ENCODE measurements around the gene MAP2K7. TPM values are rescaled to one million over a fixed set of nuclear protein-coding genes. Genes with fewer than 3 reads are reported as not detected.

MAP2K7 gene
- total RNA-seq, 1 experiment from 2014 or later = 13.0 TPM

DNA sequence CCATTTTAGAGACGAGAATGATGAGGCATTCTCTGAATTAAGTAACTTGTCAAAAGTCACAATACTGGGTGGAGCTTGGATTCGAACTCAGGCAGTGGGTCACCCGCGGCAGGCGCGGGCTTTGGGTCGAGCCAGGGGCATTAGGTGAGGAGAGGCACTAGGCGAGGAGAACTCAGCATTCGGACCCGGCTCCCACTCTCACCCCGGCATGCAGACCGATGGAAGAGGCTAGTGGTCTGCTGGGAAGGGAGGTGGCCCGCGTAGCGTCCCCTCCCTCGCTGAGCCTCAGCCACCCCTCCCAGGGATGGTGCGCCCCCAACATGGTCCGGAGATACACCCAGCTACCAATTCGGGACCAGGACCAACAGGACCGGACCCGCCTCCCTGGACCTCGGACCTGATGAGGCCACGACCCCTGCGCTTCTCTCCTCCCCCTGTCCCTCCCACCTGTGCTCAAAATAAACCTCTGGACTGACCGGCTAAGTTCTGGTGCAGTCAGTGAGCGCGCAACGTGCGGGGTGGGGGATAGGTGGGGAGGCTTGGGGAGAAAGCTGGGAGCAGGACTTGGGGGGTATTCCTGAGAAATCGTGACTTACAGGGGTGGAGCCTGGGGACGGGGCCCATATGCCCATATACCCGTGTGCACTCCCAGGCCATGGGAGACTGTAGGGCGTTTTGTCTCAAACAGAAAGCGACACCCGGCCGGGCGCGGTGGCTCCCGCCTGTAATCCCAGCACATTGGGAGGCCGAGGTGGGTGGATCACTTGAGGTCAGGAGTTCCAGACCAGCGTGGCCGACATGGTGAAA is 15.1 kb downstream of the MAP2K7 start:
- no peak for DNase-seq (ENCODE audit: low read depth)

DNA sequence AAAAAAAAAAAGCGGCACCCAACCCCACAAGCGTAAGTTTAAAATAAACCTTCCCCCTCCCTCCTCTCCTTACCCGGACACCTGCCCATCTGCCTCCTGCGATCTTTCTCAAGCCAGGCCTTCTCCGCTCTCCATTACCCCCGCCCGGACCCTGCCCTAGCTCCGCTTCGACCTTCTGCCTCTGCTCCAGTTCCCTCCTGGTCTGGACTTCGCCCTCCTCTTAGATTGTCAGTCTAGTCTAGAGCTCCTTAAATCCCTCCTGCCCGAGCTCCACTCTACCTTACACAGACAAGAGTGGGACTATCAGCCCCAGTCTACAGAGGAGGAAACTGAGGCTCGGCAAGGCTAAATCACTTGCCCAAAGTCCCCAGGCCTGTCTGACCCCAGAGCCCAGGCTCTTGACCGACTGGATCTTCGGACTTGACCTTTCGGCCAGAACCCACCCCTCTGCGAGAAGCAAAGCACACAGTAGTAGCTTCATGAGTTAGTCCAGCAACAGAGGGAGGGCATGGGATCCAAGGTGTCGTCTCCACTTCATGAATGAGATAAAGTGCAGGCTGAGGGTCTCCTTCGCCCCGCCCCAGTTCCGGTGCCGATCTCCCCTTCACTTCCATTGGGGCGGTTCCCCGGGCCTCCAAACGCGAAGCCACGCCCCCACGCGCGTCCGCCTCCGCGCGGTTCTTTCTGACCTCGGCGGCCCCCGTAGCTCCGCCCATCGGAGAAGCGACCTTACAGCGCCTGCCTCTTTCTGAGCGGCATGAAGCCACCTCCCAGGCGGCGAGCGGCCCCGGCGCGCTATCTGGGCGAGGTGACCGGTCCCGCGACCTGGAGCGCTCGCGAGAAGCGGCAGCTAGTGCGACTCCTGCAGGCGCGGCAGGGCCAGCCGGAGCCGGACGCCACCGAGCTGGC is 16.2 kb downstream of the MAP2K7 start, which contains the start of gene SNAPC2:
SNAPC2 (plus strand) TSS at position 729 of the 909 bp plus-strand sequence; CDS start at position 758, 29 bp downstream.
- DNase-seq (ENCODE audit: low read depth) = peak; percentile 92

DNA sequence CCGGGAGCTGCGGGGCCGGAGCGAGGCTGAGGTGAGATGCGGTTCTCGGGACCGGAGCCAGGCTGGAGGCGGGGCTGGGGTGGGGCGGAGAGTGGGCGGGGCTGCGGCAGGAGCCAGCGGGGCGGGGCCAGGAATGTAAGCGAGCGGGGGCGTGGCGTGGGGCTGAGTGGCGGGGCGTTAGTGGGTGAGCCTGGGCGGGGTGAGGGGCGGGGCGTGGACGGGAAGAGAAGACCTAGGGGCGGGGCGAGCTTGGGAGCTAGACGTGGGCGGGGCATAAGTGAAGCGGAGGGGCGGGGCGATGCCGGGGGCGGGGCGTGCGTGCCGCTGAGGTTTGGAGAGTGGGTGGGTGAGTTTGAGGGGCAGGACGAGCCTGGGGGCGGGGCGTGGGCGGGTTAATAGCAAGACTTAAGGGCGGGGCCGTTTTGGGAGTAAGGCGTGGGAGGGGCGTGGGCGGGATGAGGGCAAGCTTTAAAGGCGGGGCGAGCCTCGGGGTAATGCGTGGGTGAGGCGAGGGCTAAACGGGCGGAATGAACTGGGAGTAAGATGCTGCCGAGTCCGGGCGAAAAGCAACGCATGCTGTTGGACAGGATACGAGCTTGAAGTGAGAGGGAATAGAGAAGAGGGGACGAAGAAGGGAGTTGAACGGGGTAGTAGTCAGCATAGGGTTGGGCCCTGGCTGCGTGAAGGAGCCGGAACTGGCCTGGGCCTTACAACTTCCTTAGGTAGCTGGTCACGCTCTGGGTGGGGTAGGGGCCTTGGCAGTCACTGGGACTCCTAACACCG is 17.0 kb downstream of the MAP2K7 start:
- peak; percentile 92 for DNase-seq (ENCODE audit: low read depth)

DNA sequence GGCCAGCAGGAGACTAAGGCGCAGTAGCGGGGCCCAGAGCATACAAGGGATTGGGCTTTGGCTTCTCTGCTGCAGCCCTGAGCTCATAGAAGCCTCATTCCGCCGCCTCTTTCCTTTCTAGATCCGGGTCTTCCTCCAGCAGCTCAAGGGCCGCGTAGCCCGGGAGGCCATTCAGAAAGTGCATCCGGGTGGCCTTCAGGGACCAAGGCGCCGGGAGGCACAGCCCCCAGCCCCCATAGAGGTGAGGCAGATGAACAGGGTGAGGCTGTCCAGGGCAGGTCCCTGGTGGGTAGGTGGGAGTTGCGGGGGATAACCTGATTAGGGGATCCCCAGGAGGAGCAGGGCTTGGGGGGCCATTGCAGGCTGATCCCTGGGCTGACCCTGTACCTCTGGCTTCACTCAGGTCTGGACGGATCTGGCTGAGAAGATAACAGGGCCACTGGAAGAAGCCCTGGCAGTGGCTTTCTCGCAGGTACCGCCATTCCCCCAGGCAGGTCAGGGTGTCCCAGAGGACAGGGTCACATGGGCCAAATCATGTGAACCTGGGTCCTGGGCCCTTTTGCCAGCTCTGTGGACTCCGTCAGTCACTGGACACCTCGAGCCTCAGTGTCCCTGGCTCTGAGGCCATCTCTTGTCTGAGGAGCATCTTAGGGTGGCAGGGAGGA is 17.8 kb downstream of the MAP2K7 start:
- no peak for DNase-seq (ENCODE audit: low read depth)

DNA sequence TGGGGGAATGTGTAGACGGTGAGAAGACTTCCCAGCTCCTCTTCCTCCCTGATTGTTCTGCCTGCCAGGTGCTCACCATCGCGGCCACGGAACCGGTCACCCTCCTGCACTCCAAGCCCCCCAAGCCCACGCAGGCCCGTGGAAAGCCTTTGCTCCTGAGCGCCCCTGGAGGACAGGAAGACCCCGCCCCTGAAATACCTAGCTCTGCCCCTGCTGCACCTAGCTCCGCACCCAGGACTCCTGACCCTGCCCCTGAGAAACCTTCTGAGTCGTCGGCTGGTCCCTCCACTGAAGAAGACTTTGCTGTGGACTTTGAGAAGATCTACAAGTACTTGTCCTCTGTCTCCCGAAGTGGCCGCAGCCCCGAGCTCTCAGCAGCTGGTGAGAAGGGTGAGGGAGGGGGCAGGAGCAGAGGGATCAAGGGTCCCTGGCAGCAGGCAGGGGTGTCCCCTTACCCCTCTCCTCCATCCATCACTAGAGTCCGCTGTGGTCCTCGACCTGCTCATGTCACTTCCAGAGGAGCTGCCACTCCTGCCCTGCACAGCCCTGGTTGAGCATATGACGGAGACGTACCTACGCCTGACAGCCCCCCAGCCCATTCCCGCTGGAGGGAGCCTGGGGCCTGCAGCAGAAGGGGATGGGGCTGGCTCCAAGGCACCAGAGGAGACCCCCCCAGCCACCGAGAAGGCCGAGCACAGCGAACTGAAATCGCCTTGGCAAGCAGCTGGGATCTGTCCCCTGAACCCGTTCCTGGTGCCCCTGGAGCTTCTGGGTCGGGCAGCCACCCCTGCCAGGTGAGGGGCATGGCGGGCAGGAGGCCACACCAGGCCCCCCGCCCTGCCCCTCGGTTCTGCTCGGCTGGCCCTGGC is 18.5 kb downstream of the MAP2K7 start:
- DNase-seq (ENCODE audit: low read depth) = no peak

DNA sequence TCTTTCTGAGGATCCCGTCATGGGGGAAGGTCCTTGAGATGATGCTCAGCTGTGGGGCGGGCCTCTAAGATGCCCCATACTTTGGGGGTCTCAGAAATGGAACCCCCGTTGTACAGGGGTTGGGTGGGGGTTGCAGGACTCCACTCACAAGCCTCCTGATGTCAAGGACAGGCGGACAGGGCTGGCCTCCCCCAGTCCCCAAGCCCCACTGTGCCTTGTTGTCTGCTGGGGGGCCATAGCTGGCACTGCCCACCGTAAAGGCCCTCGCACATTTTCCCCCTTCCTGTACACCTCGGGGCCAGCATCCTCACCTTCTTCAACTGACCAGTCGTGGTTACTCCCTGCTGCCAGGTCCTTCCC is 19.1 kb downstream of the MAP2K7 start:
- no peak for DNase-seq (ENCODE audit: low read depth)

DNA sequence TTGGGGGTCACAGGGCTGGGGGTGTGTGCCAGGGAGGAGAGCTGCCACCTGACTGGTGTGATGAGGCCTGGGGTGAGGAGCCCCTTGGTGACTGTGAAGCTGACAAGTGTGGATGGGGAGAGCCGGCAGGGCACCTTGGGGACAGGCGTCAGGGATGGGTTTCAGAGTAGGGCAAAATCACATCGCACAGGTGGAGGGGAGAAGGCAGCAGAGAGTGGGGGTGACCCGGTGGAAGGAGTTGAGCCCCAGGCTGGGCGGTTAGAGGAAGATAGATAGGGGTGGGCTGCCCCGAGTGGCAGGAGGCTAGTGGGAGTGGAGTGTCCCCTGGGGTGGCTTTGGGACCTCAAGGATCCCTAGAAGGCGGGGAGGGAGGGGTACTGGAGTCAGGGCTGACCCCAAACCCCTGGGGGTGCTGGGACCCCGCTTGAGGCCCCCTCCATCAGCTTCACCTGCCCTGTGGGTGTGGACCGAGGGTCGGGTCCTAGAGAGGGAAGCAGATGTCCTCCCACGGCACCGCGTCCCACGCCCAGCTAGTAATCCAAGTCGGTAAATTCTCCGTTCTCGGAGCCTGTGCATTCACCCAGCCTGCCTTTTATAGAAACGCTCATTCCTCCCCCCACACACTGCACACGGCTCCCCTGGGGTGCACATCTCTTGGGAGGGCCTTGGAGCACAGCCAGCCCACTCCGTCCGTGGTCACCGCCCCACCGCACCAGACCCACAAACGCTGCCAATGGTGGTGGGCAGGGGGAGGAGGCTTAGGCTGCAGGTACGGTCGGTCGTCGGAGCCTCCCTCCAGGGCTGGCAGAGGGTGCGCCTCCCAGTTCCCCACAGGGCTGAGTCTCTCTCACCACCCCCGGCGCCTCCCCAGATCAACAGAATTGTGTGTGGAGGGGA is 19.9 kb downstream of the MAP2K7 start:
- DNase-seq (ENCODE audit: low read depth) = no peak

DNA sequence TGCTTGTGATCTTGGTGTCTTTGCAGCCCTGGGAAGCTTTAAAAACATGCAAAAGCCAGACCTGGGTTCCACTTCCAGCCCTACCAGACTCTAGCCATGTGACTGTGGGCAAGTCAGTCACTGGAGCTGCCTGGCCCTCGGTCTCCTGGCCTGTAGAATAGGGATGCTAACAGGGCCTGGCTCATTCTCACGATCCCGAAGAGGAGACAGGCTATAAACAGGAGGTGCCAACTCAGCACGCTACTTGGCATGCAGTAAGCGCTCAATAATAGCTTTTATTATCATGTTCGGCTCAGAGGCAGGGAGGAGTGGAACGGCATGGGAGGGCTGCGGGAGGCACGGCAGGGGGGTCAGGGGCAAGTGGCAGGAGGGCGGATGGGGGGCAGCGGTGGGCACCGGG is 20.6 kb downstream of the MAP2K7 start:
- no peak for DNase-seq (ENCODE audit: low read depth)

DNA sequence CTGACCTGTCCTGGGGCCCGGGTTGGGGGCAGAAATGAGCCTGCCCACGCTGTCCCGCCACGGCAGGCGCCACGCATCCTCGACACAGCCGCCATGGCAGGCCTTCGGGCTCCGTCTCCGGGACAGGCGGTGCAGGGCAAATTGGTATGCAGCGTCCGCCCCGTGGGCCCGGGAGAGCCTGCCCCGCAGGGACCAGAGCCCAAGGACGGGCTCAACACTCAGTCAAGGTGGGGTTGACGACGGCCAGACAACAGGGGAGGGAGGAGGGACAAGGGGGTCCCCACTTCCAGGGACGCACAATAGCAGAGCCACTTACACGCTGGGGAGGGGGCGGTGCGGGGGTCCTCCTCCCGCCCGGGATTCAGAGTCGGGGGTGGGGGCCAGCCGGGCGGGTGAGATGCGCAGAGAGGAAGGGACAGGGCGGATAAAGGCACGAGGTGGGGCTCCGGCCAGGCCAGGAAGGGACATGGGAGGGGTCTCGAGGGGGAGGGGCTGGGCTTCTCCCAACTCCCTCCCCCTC is 21.0 kb downstream of the MAP2K7 start:
- DNase-seq (ENCODE audit: low read depth) = no peak

DNA sequence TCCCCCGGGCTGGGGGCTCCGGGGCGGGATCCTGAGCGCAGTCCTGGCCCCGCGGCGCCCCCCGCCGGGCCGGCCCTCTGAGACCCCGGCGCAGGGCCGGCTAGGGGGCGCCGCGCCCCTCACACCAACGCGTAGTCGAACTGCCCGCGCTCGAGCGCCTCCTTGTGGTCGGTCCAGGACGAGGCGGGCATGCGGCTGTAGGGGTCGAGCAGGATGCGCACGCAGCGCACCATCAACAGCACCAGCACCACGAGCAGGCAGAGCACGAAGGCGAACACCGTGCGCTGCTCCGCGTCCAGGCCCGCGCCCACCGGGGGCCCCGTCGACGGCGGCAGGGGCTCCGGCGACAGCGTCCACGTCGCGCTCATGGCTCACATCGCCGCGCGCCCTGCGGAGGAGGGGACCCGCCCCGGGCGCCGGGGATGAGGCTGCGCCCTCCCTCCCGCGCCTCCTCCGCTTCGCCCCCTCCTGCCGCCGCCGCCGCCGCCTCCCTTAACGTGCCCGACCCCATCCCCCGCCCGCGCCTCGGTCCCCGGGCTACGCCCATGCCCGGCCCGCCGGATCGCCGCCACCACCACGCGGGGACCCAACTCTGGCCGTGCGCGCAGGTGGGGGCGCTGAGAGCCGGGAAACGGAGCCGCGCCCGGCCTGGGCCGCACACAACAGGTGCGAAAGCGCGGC is 21.6 kb downstream of the MAP2K7 start:
- peak; percentile 54 for DNase-seq (ENCODE audit: low read depth)

DNA sequence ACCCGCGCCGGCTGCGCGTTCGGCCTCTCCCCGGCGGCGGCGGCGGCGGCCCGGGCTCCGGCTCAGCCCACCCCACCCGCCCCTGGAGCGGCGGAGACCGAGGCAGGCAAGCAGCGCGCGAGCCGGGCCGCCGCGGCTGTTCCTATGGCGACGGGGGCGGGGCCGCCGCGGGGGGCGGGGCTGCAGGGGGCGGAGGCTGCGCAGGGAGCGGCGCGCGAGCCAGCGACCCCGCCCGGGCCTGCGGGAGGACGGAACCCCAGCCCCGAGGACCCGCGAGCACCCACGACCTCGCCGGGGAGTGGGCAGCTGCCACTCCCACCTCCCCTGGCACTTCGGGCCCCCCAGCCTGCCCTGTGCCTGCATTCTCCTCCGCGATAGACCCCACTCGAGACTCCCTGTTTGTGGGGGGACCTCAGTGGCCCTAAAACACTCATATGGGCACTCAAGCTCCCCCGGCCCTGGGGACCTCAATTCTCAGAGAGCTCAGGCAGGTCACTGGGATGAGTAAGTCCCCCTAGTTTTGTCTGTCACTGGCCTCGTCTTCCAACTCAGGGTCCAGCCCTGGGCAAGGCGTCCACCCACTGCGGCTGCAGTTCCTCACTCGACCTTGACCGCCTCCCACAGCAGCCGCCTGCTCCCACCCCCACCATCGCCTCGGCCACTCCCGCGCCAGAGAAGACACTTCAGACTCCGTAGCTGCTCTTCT is 22.5 kb downstream of the MAP2K7 start, which contains the start of gene CTXN1:
CTXN1 (minus strand) TSS at position 115 of the 706 bp plus-strand sequence. CDS start 597 bp downstream, outside the sequence.
- DNase-seq (ENCODE audit: low read depth) = no peak

DNA sequence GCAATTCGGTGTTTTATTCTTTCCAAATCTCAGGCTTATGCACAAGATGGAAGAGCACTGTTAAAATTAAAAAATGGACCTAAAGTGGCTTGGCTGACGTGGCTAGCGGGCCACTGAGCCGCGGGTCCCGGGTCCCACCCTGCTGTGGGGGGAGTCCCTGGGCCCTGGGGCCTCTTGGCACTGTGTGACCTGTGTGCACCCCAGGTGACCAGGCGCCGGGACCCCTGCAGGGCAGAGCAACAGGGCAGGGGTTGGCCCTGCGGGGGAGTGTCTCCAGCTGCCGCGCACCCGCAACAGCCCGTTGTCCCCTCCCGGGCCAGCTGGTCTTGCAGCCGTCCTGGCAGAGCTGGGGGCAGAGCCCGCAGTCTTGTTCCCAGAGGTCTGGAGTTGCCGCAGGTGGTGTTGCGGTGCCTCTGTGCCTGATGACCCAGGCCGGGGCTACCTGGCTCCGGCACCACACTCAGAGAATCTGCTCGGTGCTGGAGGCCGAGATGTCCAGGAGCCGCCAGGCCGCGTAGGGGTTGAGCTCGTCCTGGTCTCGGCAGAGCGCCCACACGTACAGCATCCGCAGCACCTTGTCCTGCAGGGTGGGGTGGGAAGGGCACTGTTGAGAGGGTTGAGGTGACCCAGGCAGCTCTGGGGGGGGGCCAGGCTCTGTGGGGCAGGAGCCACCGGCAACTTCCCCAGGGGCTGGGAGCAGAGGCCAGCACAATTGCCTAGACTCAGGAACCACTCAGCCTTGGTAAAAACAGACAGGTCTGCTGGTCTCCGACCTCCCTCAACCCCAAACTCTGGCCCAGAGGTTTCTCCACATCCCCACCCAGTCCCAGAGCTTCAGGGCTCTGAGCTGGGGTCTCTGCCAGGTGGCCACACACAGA is 23.3 kb downstream of the MAP2K7 start:
- no peak for DNase-seq (ENCODE audit: low read depth)

DNA sequence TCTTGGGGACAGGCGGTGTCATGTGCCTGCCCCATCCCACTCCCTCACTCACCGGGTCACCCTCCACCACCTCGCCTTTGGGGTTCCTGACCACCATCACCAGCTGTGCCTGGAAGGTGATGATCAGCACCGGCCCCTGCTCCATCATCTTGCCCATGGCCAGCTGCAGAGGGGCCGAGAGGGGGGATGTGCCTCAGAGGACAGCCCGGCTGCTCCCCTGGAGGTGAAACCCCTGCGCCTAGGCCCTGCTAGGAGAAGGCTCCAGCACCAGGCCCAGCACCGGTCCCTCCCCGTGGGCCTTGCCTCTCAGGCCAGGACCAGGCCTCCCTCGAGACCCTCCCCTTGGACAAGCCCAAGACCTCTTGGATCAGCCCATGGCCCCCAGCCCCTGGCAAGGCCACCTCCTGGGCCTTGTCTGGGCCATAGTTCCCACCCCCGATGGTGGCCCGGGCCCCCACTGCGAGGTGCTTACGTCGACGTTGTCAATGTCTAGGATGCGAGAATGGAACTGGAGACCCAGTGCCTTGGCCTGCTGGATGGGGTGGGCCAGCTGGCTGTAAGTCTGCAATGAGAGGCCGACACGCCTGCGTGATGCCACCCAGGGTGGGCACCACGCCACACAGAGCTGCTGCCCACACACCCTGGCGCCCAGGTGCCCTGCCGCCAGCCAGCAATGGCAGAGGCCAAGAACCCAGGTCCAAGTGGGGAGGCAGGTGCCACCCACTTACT is 24.1 kb downstream of the MAP2K7 start:
- DNase-seq (ENCODE audit: low read depth) = no peak

DNA sequence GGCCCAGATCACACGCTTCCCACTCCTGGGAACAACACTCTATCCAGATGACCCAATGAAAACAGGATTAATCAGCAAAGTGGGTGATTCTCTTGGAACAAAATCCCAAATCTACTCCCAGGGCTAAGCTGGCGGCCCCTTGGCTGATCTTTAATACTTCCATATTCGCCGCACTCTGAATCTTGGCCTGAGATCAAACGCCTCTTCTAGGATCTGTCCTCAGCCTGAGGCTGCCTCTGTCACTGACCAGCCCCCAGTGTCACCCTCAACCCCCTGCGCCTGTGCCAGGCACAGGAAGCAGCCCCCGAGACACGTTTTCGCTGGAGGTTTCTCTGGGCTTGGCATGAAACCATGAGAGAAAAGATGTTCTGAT is 24.6 kb downstream of the MAP2K7 start:
- no peak for DNase-seq (ENCODE audit: low read depth)

DNA sequence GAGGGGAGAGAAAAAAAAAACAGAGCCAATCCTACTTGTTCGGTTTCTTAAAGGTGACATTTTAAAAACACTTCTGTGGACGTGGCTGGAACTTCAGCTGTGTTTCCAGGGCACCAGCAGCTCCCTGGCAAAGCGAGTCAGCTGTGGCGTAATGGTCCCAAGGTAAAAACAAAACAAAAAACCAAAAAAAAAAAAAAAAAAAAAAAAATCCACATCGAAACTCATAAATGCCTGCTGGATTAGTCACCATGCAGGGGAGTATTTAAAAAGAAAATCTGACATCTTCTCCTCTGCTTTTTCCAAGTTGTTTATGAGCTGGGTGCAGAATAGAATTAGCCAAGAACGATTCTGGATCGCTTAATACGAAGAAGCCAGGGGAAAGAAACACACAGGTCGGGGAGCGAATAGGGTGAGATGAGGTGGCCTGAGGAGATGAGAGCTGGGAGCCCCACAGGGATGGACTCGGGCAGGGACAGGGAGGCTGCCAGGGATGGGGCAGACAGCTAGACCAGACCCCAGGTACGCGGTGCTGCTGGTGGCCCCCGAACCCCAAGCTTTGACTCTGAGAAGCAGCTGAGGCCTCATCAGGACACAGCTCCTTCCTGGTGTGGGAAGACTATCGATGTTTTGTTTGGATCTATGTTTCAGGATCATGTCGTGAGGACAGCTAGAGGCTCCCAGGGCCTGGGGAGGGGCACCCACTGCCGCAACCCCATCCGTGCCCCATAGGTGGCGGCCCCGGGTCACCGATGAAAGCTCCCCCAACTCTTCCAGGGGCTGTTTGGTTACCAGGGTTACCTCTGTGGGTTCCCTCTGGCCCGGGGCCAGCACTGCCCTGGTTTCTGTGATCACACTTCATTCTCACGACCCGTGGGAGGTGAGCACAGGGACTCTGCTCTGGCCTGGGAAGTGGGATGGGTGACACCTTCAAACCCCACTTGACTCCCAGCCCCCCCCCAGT is 25.3 kb downstream of the MAP2K7 start:
- DNase-seq (ENCODE audit: low read depth) = peak; percentile 78
